Measurements from ENCODE around the gene DIP2C.

The DIP2C gene

GRCh38 chr10:367636-368035 lies 321.8 kb downstream of the DIP2C start:
- no peak overlapping the region for H3K4me3 ChIP-seq (replicated peaks; ENCODE audit: low read depth, low read length)
- no peak for DNase-seq (ENCODE audit: low read depth)
- TF ChIP-seq, protein P1, sequence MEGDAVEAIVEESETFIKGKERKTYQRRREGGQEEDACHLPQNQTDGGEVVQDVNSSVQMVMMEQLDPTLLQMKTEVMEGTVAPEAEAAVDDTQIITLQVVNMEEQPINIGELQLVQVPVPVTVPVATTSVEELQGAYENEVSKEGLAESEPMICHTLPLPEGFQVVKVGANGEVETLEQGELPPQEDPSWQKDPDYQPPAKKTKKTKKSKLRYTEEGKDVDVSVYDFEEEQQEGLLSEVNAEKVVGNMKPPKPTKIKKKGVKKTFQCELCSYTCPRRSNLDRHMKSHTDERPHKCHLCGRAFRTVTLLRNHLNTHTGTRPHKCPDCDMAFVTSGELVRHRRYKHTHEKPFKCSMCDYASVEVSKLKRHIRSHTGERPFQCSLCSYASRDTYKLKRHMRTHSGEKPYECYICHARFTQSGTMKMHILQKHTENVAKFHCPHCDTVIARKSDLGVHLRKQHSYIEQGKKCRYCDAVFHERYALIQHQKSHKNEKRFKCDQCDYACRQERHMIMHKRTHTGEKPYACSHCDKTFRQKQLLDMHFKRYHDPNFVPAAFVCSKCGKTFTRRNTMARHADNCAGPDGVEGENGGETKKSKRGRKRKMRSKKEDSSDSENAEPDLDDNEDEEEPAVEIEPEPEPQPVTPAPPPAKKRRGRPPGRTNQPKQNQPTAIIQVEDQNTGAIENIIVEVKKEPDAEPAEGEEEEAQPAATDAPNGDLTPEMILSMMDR (IDR thresholded peaks at IDR 0.05; ENCODE audit: low read length, missing control alignments), result no peak

GRCh38 chr10:366186-366585 lies 323.3 kb downstream of the DIP2C start:
- no peak for DNase-seq (ENCODE audit: low read depth)
- TF ChIP-seq, protein P1 (IDR thresholded peaks at IDR 0.05; ENCODE audit: low read length, missing control alignments), result no peak
- H3K4me3 ChIP-seq (replicated peaks; ENCODE audit: low read depth, low read length), result no peak overlapping the region

DNA sequence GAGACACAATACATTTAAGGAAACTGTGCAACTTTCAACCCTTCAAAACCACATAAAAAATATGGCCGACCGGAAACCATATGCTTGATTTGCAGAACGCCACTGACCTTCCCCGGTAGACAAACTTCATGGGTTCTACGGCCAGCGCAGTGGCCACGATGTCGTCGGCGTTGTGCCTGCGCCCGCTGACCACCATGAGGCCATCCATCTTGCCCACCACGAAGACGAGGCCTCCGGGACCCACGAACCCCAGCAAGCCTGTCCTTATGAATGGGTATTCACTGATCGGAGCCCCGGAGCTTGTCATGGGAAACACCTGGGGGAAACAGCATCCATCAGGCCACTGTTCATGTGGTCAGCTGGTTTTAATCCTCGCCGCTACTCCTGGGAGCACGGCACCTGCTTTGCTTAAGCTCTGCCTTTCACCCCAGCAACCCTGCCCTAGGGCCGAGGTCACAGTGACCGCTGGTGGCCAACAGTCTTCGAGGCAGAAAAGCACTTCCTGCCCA lies 325.1 kb downstream of the DIP2C start:
- TF ChIP-seq, protein P1 (IDR thresholded peaks at IDR 0.05; ENCODE audit: low read length, missing control alignments), result no peak
- no peak overlapping the region for H3K4me3 ChIP-seq (replicated peaks; ENCODE audit: low read depth, low read length)
- DNase-seq (ENCODE audit: low read depth), result no peak

DNA sequence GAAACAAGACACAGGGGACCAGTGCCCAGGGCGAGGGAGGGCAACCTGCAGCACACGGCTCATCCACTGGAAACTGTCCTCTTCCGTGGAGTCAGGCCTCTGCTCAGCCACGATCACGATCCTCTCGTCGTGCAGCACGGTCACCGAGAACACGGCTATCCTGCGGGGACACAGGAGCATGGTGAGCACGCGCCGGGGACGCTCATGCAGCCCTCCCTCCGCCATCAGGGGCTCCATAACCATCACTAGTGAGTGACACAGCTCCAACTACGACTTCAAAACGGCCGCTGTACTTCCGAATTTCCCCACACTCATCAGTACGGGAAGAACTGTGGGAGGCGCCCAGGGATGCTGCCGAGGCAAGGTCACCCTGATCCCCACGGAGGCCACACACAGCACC lies 326.3 kb downstream of the DIP2C start:
- TF ChIP-seq, protein P1 (IDR thresholded peaks at IDR 0.05; ENCODE audit: low read length, missing control alignments), result no peak
- no peak for DNase-seq (ENCODE audit: low read depth)
- no peak overlapping the region for H3K4me3 ChIP-seq (replicated peaks; ENCODE audit: low read depth, low read length)

DNA sequence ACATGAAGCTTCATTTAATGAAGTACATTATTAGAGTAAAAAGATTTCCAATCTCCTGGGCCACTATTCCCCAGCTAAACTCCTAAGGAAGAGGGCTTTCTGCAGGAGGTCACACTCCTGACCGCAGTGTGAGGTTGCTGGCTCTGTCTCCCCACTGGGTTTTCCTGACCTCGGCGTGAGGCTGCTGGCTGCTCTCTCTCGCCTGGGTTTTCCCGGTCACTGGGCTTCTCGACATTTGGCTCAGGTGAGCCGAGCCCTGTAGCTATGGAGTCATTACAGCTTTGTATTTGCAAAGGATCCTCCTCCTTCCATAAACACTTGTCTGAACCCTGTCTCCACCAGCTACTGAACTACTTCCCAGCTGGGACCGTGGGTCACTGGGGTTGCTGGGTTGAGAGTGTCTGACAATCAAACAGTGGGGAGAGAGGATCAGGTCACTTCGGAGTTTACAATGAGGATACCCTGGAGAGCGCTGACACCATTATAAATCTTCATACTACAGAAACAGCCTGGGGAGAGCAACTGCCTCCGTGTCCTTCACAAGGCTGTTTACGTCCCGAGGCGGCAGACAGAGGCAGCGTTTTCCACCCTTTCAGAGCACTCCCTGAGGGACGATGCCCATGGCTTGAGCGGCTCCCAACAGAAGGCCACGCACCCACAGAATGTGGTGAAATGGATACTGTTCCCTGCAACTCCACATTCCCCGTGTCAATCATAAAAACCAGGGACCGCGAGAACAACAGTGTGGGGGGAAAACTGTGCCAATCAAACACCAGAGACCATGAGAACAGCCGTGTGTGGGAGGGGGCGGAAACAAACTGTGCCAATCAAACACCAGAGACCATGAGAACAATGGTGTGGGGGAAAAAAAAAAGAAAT lies 328.0 kb downstream of the DIP2C start:
- TF ChIP-seq, protein P1 (IDR thresholded peaks at IDR 0.05; ENCODE audit: low read length, missing control alignments), result no peak
- H3K4me3 ChIP-seq (replicated peaks; ENCODE audit: low read depth, low read length), result no peak overlapping the region
- DNase-seq (ENCODE audit: low read depth), result no peak

- DNase-seq (ENCODE audit: low read depth), result no peak
- TF ChIP-seq, protein P1 (IDR thresholded peaks at IDR 0.05; ENCODE audit: low read length, missing control alignments), result no peak
- no peak overlapping the region for H3K4me3 ChIP-seq (replicated peaks; ENCODE audit: low read depth, low read length)
Observed at GRCh38 chr10:360653-361052, 328.8 kb downstream of the DIP2C start.

Measured in fibroblast of pulmonary artery (primary cell).